ENCODE measurements around the gene SYNPO2. TPM values are rescaled to one million over a fixed set of nuclear protein-coding genes. Genes with fewer than 3 reads are reported as not detected.

The SYNPO2 gene
- total and polyA plus RNA-seq, 3 donors from 2014 or later: 29.1 to 53.4 (median 44.3) TPM

DNA sequence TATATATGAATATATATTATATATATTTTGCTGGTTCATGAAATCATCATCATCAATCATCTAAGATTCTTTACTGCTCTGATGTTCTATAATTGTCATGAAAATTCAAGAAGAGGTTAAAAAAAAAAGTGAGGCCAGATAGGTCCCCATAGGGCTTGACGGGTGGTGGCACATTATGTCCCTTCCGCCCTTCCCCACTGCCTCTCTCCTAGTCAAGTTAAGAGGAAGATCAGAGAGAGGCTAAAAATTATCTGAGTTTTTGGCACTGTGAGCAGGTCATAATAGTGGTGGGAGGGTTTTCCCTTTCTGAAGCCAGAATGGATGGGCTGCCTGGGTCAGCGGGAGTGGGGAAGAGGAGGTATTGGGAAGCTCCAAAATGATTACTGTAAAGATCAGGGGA, 5.4 kb downstream of the SYNPO2 start:
- no peaks in the 10 kb centered on the region for H3K36me3 ChIP-seq (ENCODE audit: low read depth, missing control alignments)
- no peak for TF ChIP-seq CTCF (IDR thresholded peaks at IDR 0.05)
- TF ChIP-seq POLR2A (IDR thresholded peaks at IDR 0.05): no peak
- no peak overlapping the region for H3K4me3 ChIP-seq
- intact Hi-C loops (cut with DNase I; ENCODE audit: low total_unique reads): no loop called here
- 34 to 53% methylated on average over 3 of the region's 3 CpGs for WGBS, 2 donors
- no peaks in the 10 kb centered on the region for H3K9me3 ChIP-seq
- peak overlapping the region; percentile 44 to 82 for H3K27ac ChIP-seq
- H3K27me3 ChIP-seq: no peaks in the 10 kb centered on the region
- H3K4me1 ChIP-seq: peaks cover 16% of the 10 kb centered on the region
- DNase-seq: no peak

- no peak overlapping the region for H3K4me3 ChIP-seq
- no peaks in the 10 kb centered on the region for H3K36me3 ChIP-seq (ENCODE audit: low read depth, missing control alignments)
- DNase-seq: no peak
- H3K4me1 ChIP-seq: peaks cover 7% of the 10 kb centered on the region
- no peaks in the 10 kb centered on the region for H3K9me3 ChIP-seq
- intact Hi-C loops (cut with DNase I; ENCODE audit: low total_unique reads): no loop called here
- H3K27me3 ChIP-seq: no peaks in the 10 kb centered on the region
- TF ChIP-seq POLR2A (IDR thresholded peaks at IDR 0.05): no peak
- no peak for TF ChIP-seq CTCF (IDR thresholded peaks at IDR 0.05)
- 54 to 64% methylated on average over 2 of the region's 2 CpGs for whole genome bisulfite sequencing, 2 donors
- H3K27ac ChIP-seq: peak overlapping the region; percentile 39 to 82
Measured at GRCh38 chr4:118898221-118898620, 9.6 kb downstream of the SYNPO2 start.

DNA sequence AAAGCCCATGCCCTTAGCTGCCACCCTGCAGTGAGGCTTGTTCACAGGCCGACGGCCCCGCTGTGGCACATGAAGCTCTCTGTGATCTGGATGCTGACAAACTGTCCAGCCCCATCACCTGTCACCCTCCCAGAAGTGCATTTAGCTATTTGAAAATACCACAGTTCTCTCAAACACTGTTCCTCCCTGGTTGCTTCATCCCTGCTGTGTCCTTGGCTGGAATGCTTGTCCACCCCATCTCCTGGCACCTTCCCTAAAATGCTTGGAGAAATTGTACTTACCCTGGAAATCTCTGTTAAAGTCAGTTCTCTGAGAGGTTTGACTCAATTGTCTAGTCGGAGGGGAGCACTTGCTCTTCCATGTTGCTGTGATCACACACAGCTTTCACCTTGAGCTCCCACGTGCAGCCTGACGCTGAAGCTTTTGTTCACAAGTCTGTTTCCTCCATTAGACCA, 10.1 kb downstream of the SYNPO2 start:
- peaks cover 4% of the 10 kb centered on the region for H3K4me1 ChIP-seq
- peak; percentile 59 for DNase-seq
- no peaks in the 10 kb centered on the region for H3K9me3 ChIP-seq
- H3K27me3 ChIP-seq: no peaks in the 10 kb centered on the region
- WGBS, 2 donors: 44 to 51% methylated on average over 6 of the region's 6 CpGs
- H3K4me3 ChIP-seq: no peak overlapping the region
- peak overlapping the region; percentile 39 to 82 for H3K27ac ChIP-seq
- H3K36me3 ChIP-seq (ENCODE audit: low read depth, missing control alignments): no peaks in the 10 kb centered on the region
- TF ChIP-seq POLR2A (IDR thresholded peaks at IDR 0.05) (no peak), CTCF (IDR thresholded peaks at IDR 0.05) (no peak)
- intact Hi-C loops (cut with DNase I; ENCODE audit: low total_unique reads): no loop called here

- TF ChIP-seq CTCF (IDR thresholded peaks at IDR 0.05): no peak
- no peak for TF ChIP-seq POLR2A (IDR thresholded peaks at IDR 0.05)
- intact Hi-C loops (cut with DNase I; ENCODE audit: low total_unique reads): no loop called here
- H3K27me3 ChIP-seq: no peaks in the 10 kb centered on the region
- H3K27ac ChIP-seq: peak overlapping the region; percentile 59 to 84
- H3K36me3 ChIP-seq (ENCODE audit: low read depth, missing control alignments): no peaks in the 10 kb centered on the region
- no peaks in the 10 kb centered on the region for H3K9me3 ChIP-seq
- WGBS, 2 donors: 31 to 37% methylated on average over 3 of the region's 3 CpGs
- no peak overlapping the region for H3K4me3 ChIP-seq
- H3K4me1 ChIP-seq: peaks cover 15% of the 10 kb centered on the region
- peak; percentile 83 for DNase-seq
Measured at GRCh38 chr4:118904418-118904817, 15.8 kb downstream of the SYNPO2 start.

- H3K27me3 ChIP-seq: no peaks in the 10 kb centered on the region
- no peaks in the 10 kb centered on the region for H3K36me3 ChIP-seq (ENCODE audit: low read depth, missing control alignments)
- H3K4me1 ChIP-seq: peaks cover 16% of the 10 kb centered on the region
- no peak for TF ChIP-seq CTCF (IDR thresholded peaks at IDR 0.05)
- TF ChIP-seq POLR2A (IDR thresholded peaks at IDR 0.05): no peak
- intact Hi-C loops (cut with DNase I; ENCODE audit: low total_unique reads): no loop called here
- 35 to 42% methylated on average over 2 of the region's 2 CpGs for WGBS, 2 donors
- DNase-seq: no peak
- peak overlapping the region; percentile 59 to 84 for H3K27ac ChIP-seq
- no peak overlapping the region for H3K4me3 ChIP-seq
- H3K9me3 ChIP-seq: no peaks in the 10 kb centered on the region
Measured at GRCh38 chr4:118904935-118905334, 16.3 kb downstream of the SYNPO2 start.

Measured in testis (tissue), 3 donors.